ENCODE measurements around the gene ZNF536. TPM values are rescaled to one million over a fixed set of nuclear protein-coding genes. Genes with fewer than 3 reads are reported as not detected.
"Not testable (repeated sequence)": the region's sequence is repeated elsewhere in the genome, so short reads cannot be mapped to it uniquely, and the experiment has no call there.

ZNF536 gene
- total RNA-seq, 1 donor from 2014 or later: not detected

DNA sequence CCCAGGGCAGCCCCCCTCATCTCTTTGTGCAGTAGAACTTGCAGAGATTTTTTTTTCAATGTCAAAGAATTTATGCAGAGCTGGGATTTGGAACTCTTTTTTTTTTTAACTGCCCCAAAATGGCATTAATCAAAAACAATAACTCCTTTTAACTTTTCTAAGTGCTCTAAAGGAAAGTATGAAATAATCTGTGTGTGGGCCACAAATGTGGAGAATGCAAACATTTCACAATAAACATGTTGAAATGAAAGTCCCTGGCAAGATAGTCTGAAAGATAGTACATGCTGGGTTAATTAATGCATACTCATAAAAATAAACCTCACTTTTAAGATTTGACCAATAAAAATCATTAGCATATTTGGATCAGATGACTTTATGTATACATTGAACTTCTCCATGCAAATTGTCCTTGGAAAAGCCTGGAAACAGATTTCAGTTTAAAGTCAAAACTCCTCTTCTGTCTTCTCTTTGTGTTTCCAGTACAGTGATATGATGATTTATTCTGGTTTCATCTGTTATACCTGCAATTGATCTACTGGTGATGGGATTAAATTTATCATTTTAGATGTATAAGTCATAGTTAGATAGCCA is 30.5 kb upstream of the ZNF536 start:
- no peak for DNase-seq (ENCODE audit: low read depth in 2 of 2)

DNA sequence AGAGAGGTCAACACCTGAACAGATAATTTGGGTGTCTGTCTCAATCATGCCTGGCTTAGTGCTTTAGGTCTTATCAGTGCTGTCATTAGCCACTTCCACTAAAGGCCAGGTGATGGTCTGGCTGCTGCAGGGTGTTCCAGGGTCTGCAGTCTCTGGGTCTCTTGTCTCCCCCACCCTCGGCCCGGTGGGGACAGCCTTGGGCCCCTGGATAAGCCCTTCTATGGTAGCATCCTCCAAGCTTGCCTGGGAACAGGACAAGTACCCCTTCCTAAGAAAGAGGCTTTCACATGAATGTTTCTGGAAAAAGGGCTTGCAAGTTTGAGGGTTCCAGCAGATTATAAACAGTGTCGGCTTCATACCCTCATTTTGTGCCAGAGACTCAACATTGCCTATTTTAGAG is 29.3 kb upstream of the ZNF536 start:
- no peak for DNase-seq (ENCODE audit: low read depth in 2 of 2)

DNA sequence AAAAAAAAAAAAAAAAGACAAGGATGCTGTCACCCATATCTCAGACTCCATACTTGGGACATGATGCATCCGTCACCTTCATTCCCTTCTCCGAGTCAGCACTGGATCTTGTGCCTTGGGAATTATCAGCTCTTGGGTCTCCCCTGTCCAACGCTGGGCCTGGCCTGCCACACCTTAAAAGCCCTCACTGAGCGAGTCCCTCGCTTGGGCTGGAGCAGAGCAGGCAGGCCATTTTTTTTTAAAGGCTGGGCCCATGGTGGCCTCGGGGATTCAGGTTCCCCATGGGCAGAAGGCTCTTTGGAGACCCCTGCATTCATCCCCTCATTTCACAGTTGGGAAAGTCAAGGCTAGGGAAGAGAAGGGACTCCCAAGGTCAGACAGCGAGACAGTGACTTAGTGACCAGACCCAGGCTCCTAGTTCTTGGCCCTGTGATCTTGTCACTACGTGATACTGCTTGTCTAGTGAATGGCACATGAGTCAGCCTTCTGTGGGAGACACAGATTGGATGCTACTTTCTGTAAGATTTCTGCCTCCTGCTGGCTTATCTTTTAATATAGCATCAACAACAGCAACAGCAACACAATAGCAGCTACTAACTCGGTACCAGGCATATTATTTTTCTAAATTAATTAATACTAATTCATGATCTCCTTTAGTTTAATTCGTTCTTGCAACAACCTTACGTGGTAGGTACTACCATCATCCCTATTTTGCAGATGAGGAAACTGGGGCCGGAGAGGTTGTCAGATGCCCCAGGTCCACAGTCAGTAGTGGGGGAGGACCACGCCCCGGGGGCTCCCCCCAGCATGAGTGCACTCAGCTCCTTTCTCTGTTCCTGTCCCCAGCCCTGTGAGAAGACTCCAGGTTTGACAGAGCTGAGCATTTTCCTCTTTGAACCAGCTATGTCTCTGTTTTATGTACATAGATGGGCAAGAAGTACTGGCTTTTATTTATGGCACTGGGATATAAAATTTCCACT is 27.4 kb upstream of the ZNF536 start:
- no peak for DNase-seq (ENCODE audit: low read depth in 2 of 2)

DNA sequence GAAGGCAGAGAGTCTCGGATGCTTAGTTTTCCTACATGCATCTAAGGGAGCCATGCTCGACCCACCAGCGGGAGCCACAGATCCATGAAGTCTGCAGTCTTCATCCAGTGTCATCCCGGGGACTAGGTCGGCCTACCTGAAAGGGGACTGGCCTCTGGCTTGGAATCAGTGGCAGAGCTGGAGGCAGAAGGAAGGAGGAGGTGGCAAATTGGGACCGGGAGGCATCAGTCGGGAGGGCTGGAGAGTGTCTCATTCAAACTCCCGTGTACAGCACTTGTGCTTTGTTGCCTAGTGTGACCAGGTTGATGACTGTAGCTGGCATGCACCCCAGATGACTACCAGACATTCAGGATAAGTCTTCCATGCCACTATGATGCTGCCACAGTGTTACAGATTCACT is 26.5 kb upstream of the ZNF536 start:
- no peak for DNase-seq (ENCODE audit: low read depth in 2 of 2)

DNA sequence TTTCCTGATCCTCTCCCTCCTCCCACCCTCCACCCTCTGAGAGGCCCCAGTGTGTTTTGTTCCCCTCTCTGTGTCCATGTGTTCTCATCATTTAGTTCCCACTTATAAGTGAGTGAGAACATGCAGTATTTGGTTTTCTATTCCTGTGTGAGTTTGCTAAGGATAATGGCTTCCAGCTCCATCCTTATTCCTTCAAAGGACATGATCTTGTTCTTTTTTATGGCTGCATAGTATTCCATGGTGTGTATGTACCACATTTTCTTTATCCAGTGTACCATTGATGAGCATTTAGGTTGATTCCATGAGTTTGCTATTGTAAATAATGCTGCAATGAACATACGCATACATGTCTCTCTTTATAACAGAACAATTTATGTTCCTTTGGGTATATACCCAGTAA is 25.7 kb upstream of the ZNF536 start:
- not testable (repeated sequence) for DNase-seq (ENCODE audit: low read depth in 2 of 2)

DNA sequence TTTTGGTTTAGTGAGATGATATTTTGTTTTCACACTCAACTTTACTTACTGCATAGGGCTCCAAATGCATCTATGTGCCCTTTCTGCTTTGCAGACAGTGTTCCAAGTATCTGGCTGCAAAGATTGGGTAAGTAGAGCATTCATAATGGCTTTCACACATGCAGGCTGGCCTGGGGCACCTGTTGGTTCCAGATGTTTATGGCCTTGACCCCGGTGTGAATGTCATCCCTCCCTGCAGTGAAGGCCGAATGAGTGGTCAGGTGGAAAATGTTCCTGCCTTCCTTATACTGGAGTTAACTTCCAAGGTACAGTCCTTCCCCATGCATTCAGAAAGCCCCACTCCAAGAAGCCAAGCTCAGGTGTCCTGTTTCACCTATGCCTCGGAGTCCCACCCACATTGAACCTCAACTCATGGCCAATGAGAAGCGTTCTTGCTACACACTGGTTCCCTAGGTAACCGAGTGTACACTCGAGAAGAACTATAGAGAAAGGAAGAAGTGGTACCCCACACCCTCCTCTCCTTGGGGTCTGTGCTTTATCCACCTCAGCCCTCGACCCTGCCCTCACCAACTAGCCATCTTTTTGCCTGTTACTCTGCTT is 23.0 kb upstream of the ZNF536 start:
- no peak for DNase-seq (ENCODE audit: low read depth in 2 of 2)

DNA sequence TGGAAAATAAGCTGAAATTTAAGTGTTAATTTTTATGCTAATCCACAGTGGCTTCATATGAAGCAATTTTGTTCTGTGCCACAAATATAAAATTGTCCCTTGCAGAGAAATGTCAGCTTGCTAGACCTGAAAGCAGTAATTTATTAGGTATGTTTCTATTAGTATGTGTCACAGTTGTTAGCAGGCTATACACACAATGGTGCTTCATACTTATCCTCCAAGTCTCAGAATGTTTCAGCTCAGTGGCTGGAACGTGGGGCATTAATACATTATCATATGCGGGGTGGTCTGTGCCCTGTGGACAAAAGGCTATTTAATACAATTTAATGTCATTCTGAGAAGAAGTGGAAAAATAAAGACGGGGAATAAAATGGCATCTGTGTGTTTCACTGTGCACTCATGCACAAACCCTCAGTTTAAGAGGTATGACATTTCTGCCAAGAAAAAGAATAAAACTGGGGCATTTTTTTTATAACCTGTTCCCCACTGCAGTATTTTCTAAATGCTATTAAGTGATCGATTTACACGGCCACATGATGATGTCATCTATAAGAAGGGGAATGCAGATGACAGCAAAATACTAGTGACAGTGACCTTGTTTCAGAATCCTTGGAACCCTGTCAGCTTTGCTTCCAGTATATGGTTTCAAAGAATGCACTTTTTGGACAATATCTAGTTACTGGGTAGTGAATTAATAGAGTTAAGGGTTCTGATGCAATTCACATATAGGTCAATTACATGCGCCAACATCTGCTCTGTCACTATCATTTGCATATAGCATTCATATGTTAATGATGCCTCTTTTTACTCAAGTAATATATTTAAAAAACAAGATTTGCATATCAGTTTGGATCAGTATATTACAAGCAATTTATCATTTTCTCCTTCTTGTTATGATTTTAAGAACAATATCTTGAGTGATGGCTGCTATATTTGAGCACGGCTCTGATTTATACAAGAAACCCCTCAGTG is 21.2 kb upstream of the ZNF536 start:
- no peak for DNase-seq (ENCODE audit: low read depth in 2 of 2)

DNA sequence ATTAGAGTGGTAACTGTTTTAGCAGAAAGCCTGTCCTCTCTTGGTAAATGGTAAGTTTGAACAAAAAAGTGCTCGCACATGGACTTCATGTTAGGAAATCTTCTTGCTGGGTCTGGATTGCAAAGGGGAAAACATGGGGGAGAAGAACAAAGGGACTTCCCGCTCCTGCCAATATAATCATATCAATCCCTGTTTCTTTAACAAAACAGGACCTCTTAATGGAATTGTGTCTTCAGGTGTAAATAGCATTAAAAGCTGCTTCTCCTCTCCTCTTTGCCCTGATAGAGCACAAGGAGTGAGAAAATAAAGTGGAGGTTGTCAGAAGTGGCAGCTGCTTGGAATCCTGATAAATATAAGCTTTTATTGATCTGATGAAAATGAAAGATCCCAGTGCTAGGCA is 20.4 kb upstream of the ZNF536 start:
- DNase-seq (ENCODE audit: low read depth in 2 of 2): no peak

DNA sequence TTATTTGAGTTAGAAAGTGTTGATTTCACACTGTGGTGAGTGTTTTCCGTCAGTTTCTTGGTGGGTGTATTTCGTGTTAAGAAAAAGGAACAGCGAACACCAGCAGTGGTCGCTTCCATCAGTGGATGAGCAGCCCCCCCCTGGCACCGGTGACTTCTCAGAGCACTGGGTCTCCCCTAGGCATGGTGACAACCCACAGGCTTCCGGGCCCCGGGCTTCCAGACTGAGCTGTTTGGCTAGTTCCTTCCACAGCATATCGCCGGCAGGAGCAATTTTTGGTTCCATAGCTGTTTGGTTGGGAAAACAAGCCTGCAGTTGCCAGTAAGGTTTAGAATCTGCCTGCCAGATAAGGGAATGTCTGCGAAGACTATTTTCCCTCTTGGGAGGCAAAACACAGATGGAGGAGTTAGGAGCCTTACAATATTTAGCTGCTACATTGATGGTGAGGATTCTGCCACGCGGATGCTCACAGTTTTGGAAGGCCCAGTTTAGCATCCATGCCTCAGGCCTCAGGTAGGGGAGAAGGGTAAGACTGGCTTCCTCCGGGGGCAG is 18.7 kb upstream of the ZNF536 start:
- no peak for DNase-seq (ENCODE audit: low read depth in 2 of 2)

DNA sequence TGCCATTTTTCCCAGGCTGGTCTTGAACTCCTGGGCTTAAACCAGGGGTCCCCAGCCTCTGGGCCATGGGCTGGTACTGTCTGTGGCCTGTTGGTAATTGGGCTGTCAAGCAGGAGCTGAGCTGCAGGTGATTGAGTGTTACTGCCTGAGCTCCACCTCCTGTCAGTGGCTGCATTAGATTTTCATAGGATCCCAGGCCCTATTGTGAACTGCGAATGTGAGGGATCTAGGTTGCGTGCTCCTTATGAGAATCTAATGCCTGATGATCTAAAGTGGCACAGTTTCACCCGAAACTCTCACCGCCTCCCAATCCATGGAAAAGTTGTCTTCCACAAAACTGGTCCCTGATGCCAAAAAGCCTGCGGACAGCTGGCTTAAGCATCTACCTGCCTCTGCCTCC is 16.6 kb upstream of the ZNF536 start:
- no peak for DNase-seq (ENCODE audit: low read depth in 2 of 2)

DNA sequence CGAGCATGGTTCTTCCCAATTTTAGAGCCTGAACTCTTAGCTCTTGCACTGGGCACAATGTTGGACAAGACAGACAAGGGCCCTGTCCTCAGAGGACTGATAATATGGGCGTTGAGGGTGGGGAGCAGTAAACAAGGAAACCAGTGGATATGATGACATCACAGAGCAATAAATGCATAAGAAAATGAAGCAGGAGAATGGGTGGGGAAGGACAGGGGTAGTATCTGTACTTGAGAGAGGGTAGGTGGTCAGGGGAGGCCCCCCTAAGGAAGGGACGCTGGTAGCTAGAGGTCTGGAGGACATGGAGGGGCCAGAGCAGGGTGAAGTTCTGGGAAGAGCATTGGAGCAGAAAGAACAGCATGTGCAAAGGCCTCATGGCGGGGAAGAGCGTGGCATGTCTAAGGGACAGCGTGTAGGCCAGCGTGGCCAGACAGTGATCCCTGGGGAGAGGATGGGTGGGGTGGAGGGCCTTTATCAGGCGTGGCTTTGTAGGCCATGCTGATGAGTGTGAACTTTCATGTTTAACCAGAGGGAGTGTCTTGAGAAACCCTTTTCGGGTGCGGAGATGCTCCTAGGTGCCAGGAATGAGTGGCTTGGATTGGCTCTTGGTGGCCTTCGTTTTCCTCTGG is 15.1 kb upstream of the ZNF536 start:
- DNase-seq (ENCODE audit: low read depth in 2 of 2): no peak

DNA sequence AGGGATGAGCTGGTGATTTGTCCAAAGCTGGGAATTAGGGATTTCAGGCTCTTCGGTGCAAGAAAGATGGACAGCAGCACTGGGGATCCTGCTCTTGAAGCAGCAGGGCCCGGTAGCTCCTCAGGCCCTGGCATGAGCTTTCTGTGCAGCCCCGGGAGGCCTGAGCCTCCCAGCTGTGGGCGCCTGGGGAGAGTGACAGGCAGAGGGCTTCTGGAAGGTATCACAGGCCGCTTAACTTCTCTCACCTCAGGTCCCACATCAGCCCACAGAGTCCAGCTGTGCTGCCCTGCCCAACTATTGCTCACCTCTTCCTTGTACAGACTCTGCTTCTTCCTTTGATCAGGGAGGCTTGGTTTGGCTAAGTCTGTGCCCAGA is 14.6 kb upstream of the ZNF536 start:
- DNase-seq (ENCODE audit: low read depth in 2 of 2): no peak

DNA sequence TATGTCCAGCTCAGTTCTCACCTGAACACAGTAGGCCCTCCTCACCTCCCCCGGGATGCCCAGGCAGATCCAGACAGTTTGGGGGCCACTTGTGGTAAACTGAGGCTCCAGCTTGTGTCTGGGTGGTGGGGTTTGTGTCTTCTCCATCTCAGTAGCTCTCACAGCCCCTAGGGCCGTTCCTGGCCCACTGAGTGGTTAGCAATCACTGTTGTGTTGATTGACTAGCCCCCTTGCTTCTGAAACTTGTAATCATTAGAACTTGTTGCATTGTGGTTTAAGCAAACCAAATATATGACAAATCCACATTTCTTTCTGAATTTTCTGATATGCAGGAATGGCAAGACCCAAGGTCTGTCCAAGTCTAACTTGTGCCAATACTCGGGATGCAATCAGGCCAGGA is 13.9 kb upstream of the ZNF536 start:
- no peak for DNase-seq (ENCODE audit: low read depth in 2 of 2)

DNA sequence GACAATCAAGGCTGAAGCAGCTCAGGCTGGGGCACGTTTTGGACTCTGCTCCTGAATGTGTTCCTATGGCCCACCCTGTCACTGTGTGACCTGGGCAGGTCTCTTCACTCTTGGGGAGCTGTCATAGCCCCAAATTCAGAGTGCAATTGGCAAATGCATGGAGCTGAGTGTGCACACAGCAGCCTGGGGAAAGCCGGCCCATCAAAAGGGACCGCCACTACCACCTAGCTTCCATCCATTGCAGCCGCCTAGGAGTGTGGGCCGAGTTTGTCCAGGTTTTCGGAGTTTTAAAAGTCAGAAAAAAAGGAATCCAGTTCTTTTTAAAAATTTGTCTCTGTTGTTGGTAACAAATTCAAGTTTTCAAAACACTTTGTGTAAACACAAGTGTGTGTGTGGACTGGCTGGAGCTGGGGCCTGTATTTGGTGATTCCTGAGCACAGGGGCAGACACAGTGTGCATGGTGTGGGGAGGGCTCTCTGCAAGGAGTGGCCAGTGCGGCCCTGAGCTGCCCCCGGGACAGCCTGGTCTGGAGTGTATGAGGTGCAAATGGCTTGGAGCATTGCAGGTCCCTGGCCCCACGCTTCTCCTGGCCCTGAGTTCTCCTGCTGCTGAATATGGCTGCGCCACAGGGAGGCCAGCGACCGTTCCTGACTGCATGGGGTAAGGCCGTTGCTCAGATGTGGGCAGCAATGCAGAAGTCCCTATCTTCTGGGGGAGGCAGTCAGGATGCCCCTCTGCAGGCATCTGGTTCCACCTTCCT is 13.2 kb upstream of the ZNF536 start:
- DNase-seq (ENCODE audit: low read depth in 2 of 2): no peak

DNA sequence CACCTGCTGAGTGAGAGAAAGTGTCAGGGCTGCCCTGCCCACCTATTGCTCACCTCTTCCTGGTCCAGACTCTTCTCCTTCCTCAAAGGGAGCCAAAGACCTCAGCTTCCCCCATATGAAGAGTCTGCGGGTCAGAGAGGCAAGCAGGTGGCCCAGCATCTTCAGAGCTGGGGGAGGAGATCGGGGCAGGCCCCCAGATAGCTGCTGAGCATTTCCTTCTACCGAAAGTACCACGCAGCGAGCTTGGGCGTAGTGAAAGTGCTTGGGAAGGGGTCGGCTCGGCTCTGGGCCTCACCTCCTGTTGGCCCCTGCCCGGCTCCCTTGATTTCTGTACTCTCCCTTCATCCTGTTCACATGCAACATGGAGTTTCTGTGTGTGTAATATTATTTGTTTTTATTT is 12.2 kb upstream of the ZNF536 start:
- no peak for DNase-seq (ENCODE audit: low read depth in 2 of 2)

DNA sequence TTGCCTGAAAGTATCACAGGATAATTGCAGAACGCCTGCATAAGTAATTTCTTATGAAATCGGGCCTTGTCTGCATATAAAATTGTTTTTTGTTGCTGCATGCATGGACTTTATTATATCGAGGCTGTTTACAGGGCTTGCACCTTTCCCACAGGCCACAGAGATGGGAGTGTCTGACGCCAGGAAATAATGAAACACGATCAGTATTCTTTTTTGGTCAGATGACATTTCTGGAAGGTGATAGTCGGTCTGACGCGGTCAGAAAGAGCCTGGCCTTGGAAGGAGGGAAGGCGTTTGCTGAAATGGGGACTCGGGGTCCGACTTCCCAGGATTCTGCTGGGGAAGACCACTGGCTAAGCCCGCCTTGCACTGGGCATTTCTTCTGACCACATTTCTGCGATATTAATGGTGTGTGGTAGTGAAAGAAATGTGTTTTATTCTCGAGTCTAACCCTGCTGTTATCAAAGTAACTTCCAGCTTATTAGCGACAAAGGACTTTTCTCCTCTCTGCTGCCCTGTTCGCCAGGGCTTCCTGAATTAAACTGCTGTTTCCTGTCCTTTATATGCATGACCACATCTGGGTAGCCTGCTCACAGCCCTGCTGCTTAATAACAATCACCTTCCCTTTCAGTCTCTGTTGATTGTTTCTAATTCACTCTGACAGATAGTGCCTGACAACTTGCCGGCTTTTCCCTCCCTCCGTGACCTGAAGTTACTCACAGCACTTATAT is 11.6 kb upstream of the ZNF536 start:
- DNase-seq (ENCODE audit: low read depth in 2 of 2): peak in 1 of 2 donors; percentile 4

DNA sequence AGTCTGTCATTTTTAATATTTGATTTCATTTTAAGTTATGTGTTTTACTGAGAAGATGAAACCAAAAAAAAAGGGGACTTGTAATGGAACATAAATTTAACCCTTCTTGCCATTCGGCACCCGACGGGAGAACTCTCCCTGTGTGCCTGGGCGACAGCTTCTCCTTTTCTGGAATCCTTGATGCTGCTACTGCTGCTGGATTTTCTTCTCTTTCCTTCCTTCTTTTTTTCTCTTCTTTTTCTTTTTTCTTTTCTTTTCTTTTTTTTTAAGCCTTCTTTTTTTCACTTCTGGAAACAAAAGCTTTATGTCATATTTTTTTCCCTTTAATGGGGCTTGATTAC is 11.1 kb upstream of the ZNF536 start:
- no peak for DNase-seq (ENCODE audit: low read depth in 2 of 2)

DNA sequence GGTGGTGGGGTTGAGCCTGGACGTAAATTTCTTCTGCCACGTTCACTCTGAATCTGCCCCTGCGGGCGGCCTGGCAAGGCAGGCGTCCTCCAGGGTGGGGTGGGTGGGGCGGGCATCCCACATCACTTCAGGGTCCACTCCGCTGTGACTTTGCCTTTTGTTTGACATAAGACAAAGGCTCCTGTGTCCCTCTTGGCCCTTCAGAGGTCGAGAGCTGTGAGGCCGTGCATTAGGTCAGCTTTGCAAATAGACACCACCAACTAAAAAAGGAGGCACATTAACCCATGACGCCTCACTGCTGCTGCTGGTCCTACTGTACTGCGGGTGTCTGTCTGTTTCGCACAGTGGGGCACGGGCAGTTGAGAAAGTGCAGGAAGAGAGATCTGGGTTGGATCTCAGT is 10.5 kb upstream of the ZNF536 start:
- DNase-seq (ENCODE audit: low read depth in 2 of 2): no peak

DNA sequence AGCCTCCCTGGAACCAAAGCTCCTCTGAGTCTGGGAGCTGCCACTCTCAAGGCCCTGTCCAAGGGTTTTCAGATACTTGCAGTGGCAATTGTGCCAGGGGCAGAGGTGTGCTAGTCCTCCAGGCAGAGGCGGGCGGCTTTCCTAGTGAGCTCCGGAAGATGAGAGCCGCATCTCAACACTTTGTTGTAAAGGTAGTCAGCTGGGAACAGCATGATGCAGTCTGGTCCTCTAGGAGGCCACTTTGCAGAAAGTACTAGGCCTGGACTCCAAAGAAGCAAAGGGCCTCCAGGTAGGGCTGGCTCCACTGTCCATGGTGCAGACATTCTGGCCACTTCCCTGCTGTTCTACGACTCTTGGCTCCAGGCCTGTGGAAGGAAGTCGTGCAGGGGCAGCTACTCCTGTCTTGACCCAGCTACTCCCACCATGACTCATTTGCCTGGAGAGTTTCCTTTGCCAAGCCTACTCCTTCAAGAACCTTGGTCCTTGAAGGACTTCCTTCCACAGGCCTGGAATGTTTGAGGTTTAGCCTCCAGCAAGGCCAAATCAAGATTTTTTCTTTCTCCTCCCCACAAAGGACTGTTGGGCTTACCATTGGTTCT is 9.9 kb upstream of the ZNF536 start:
- no peak for DNase-seq (ENCODE audit: low read depth in 2 of 2)
